ENCODE results near the gene HNRNPK. TPM values are rescaled to one million over a fixed set of nuclear protein-coding genes. Genes with fewer than 3 reads are reported as not detected.

The HNRNPK gene
- total RNA-seq, 1 experiment from 2014 or later, result 723 TPM

GRCh38 chr9:83937861-83938455 is 42.1 kb downstream of the HNRNPK start:
- Mint-ChIP-seq H3K4me1 (peaks cover 19% of the 10 kb centered on the region), H3K27ac (no peak overlapping the region), H3K4me3 (no peak overlapping the region), H3K36me3 (peaks cover 3% of the 10 kb centered on the region; the same call in 1 of the 2 replicates), H3K9me3 (no peaks in the 10 kb centered on the region), H3K27me3 (ENCODE audit: low read depth) (no peaks in the 10 kb centered on the region)
- ATAC-seq, result peak; percentile 69
- TF ChIP-seq ZNF425 (CRISPR knock-in tag; conservative IDR thresholded peaks at IDR 0.05), result no peak
- peak; percentile 38; the same call in 1 of the 2 replicates for TF ChIP-seq CTCF (IDR thresholded peaks at IDR 0.05)
- POLR2A ChIA-PET, result no interaction called here
- CTCF ChIA-PET, result interaction anchor here (1.0 to 3.6 kb wide), 5 partner anchors 16 to 378 kb away, joined by 3 to 28 read pairs (median 3); partner anchors contain the start of gene KIF27
- no peak for DNase-seq (ENCODE audit: low spot score)

- POLR2A ChIA-PET, result interaction anchor here (0.6 kb wide), 1 partner anchor 41 kb away, joined by 5 read pairs; no protein-coding TSS in a partner anchor
- CTCF ChIA-PET, result interaction anchor here (0.9 to 3.6 kb wide), 3 partner anchors 257 to 420 kb away, joined by 3 to 28 read pairs (median 3); no protein-coding TSS in a partner anchor
- H3K27ac Mint-ChIP-seq, result no peak overlapping the region
These were observed 43.5 kb downstream of the HNRNPK start for GRCh38 chr9:83936523-83936922.

More at GRCh38 chr9:83936523-83936922, 43.5 kb downstream of the HNRNPK start:
- ATAC-seq (no peak), DNase-seq (ENCODE audit: low spot score) (no peak)
- H3K27me3 Mint-ChIP-seq (ENCODE audit: low read depth), result no peaks in the 10 kb centered on the region
- TF ChIP-seq FOXP4 (CRISPR knock-in tag; IDR thresholded peaks at IDR 0.05) (no peak), FOXP1 (CRISPR knock-in tag; IDR thresholded peaks at IDR 0.05; ENCODE audit: borderline replicate concordance) (no peak), ZNF219 (CRISPR knock-in tag; IDR thresholded peaks at IDR 0.05; ENCODE audit: borderline replicate concordance) (no peak), ZNF425 (CRISPR knock-in tag; conservative IDR thresholded peaks at IDR 0.05) (no peak), HMGA2 (CRISPR knock-in tag; IDR thresholded peaks at IDR 0.05) (no peak), ZMAT4 (CRISPR knock-in tag; IDR thresholded peaks at IDR 0.05) (no peak), ZNF423 (CRISPR knock-in tag; IDR thresholded peaks at IDR 0.05) (no peak), STAT6 (CRISPR knock-in tag; conservative IDR thresholded peaks at IDR 0.05; ENCODE audit: low read depth) (no peak), CDX4 (CRISPR knock-in tag; IDR thresholded peaks at IDR 0.05; ENCODE audit: borderline replicate concordance) (no peak), ATF6 (CRISPR knock-in tag; IDR thresholded peaks at IDR 0.05) (no peak)
- no peaks in the 10 kb centered on the region for H3K36me3 Mint-ChIP-seq
- H3K9me3 Mint-ChIP-seq, result no peaks in the 10 kb centered on the region
- H3K4me3 Mint-ChIP-seq, result no peak overlapping the region
- H3K4me1 Mint-ChIP-seq, result peaks cover 19% of the 10 kb centered on the region
